CD14-positive monocyte (primary cell): ENCODE measurements around the gene AR. TPM values are rescaled to one million over a fixed set of nuclear protein-coding genes. Genes with fewer than 3 reads are reported as not detected.

Source experiments
- DNase-seq, 3 donors: peaks; one replicate each; pipeline ENCODE4 v3.0.0-alpha.2; 2011 to 2022
- H2AFZ ChIP-seq: 2 replicates; pipeline ENCODE4 v1.6.0; 2012; ENCODE audit warnings: mild to moderate bottlenecking, low read depth, low read length, inconsistent platforms; ENCODE audit not compliant: insufficient read depth, poor library complexity, severe bottlenecking
- H3K27ac ChIP-seq, 2 donors: 1 replicate in 1 of 2; 2 replicates in 1 of 2; pipeline ENCODE4 v1.5.1; 2012 to 2013; ENCODE audit warnings: low read length in 2 of 2, control low read depth in 1 of 2, inconsistent platforms in 1 of 2, low read depth in 1 of 2, mild to moderate bottlenecking in 1 of 2
- H3K27me3 ChIP-seq, 2 donors: one replicate each; pipeline versions ENCODE4 v1.6.0 to v1.6.1; 2011 to 2013; ENCODE audit warnings: low read length in 2 of 2; ENCODE audit not compliant: control insufficient read depth in 2 of 2, insufficient read depth in 2 of 2
- H3K36me3 ChIP-seq, 2 donors: replicated peaks in 1 of 2; 1 replicate in 1 of 2; 2 replicates in 1 of 2; pipeline versions ENCODE4 v1.5.1 to v1.6.1; 2012 to 2013; ENCODE audit warnings: low read length in 2 of 2, control low read depth in 1 of 2, inconsistent platforms in 1 of 2, mild to moderate bottlenecking in 1 of 2; ENCODE audit not compliant: insufficient read depth in 2 of 2, control insufficient read depth in 1 of 2
- H3K4me1 ChIP-seq, 2 donors: 1 replicate in 1 of 2; 2 replicates in 1 of 2; pipeline versions ENCODE4 v1.5.1 to v1.6.1; 2012 to 2013; ENCODE audit warnings: low read length in 2 of 2, control low read depth in 1 of 2, inconsistent platforms in 1 of 2, mild to moderate bottlenecking in 1 of 2, moderate library complexity in 1 of 2; ENCODE audit not compliant: insufficient read depth in 2 of 2, control insufficient read depth in 1 of 2
- H3K4me2 ChIP-seq: replicated peaks from 2 replicates; pipeline ENCODE3; 2012; ENCODE audit warnings: low read length, moderate library complexity, mild to moderate bottlenecking; ENCODE audit not compliant: poor library complexity, severe bottlenecking; ENCODE audit errors: extremely low read depth
- H3K4me3 ChIP-seq, 3 experiments: fragments of 200-600 bp in 1 of 3; sonication (generic) in 1 of 3; replicated peaks in 1 of 3; 1 replicate in 2 of 3; 2 replicates in 1 of 3; pipeline ENCODE4 v1.5.1; 2011 to 2013; ENCODE audit warnings: low read length in 3 of 3, mild to moderate bottlenecking in 3 of 3, control low read depth in 2 of 3, low read depth in 2 of 3, inconsistent platforms in 1 of 3, moderate library complexity in 1 of 3
- H3K79me2 ChIP-seq: 2 replicates; pipeline ENCODE4 v1.6.0; 2012; ENCODE audit warnings: mild to moderate bottlenecking, control low read depth, inconsistent platforms, low read length, moderate library complexity; ENCODE audit not compliant: insufficient read depth
- H3K9ac ChIP-seq: 2 replicates; pipeline ENCODE4 v1.6.0; 2017; ENCODE audit warnings: low read length, mild to moderate bottlenecking; ENCODE audit not compliant: insufficient read depth, poor library complexity, severe bottlenecking
- H3K9me3 ChIP-seq, 2 donors: replicated peaks in 1 of 2; 1 replicate in 1 of 2; 2 replicates in 1 of 2; pipeline versions ENCODE4 v1.5.1 to v1.6.1; 2012 to 2013; ENCODE audit warnings: low read length in 2 of 2, control low read depth in 1 of 2; ENCODE audit not compliant: control insufficient read depth in 1 of 2, insufficient read depth in 1 of 2
- H4K20me1 ChIP-seq: 2 replicates; pipeline ENCODE4 v1.6.0; 2012; ENCODE audit warnings: mild to moderate bottlenecking, low read length, control low read depth, moderate library complexity; ENCODE audit not compliant: insufficient read depth
- H3K27ac Mint-ChIP-seq, 7 donors: one replicate each; pipeline ENCODE4 v1.8.0; 2020; ENCODE audit warnings: mild to moderate bottlenecking in 7 of 7, mixed read lengths in 7 of 7, moderate library complexity in 6 of 7, inconsistent platforms in 2 of 7
- H3K27me3 Mint-ChIP-seq, 3 donors: one replicate each; pipeline ENCODE4 v1.8.0; 2021 to 2022; ENCODE audit warnings: low read depth in 3 of 3, mild to moderate bottlenecking in 3 of 3, mixed read lengths in 3 of 3, moderate library complexity in 3 of 3, inconsistent platforms in 1 of 3
- H3K36me3 Mint-ChIP-seq, 2 donors: one replicate each; pipeline ENCODE4 v1.8.0; 2020; ENCODE audit warnings: mixed read lengths in 2 of 2, inconsistent platforms in 1 of 2, mild to moderate bottlenecking in 1 of 2
- H3K4me1 Mint-ChIP-seq: one replicate; pipeline ENCODE4 v1.8.0; 2020; ENCODE audit warnings: mild to moderate bottlenecking, mixed read lengths
- H3K4me3 Mint-ChIP-seq, 2 donors: one replicate each; pipeline ENCODE4 v1.8.0; 2020; ENCODE audit warnings: mild to moderate bottlenecking in 2 of 2, mixed read lengths in 2 of 2, moderate library complexity in 1 of 2
- H3K9me3 Mint-ChIP-seq, 7 donors: one replicate each; pipeline ENCODE4 v1.8.0; 2020 to 2022; ENCODE audit warnings: mixed read lengths in 7 of 7, mild to moderate bottlenecking in 6 of 7, moderate library complexity in 6 of 7, inconsistent platforms in 2 of 7
- whole genome bisulfite sequencing: methylation state at CpG from one replicate; pipeline ENCODE4 v1.1.5; 2013; ENCODE audit warnings: missing lambda C conversion rate; ENCODE audit not compliant: insufficient coverage; 5-methylcytosine and 5-hydroxymethylcytosine counted together
- intact Hi-C, 2 donors: fragments of 100-400 bp; cut with micrococcal nuclease; formaldehyde crosslinking; loops; one replicate each; pipeline versions ENCODE4 v1.15.0 to v1.15.1; 2023
- polyA plus RNA-seq, 3 donors: library from polyadenylated mRNA; depleted of rRNA in 1 of 3; unstranded in 2 of 3; stranded (reverse) in 1 of 3; fragments of 300-500 nt in 2 of 3; fragments of >200 nt in 1 of 3; fragmentation: Illumina TruSeq in 2 of 3; gene quantifications; 1 replicate in 2 of 3; 2 replicates in 1 of 3; pipeline ENCODE4 v1.2.3, GENCODE V29; 2012 to 2021
- TF ChIP-seq, protein P1 (sequence below): fragments of 200-600 bp; IDR thresholded peaks from one replicate; pipeline ENCODE4 v1.8.0; 2022; ENCODE audit warnings: antibody characterized with exemption, mild to moderate bottlenecking

The AR gene
- polyA plus RNA-seq, 3 donors, result not detected

DNA sequence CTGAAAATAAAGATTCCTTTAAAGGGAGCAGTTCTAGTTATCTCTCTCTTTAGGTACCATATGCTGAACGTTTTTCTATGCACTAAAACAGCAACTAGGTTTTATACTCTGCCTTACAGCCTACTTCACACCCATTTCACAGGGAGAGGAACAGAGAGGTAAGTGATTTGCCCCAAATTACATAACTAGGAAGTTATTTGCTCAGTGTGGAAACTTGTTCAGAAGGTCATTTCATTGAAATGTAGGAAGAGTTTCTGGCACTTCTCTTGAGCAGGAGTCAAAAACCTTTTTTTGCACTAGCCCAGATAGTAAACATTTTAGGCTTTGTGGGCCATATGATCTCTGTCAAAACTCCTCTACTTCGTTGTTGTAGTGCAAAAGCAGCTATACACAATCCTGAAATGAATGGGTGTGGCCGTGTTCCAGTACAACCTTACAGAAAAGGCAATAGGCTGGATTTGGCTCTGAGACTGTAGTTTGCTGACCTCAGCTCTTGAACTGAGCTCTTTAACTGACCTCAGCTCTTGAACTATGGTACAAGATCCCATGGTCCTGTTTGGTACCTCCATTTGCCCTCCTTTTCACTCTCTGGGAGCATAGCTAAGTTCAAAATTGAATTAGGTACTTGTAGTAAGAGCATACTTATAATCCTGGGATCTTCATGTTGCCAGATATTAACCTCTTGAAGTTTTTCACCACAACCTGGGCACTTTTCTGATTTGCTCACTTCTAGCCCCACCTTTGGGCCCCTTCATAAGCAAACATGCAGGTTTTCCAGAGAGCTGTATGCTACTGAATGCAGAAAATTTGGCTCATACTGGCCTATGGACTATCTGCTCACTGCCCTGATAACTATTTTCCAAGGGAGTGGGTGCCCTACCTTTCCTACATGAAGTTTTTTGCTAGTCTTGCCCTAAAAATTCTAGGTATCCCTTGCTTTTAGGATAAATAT lies 53.3 kb downstream of the AR start:
- Histone ChIP-seq H3K27ac (no peak overlapping the region), H3K79me2 (no peaks in the 10 kb centered on the region), H3K9me3 (no peaks in the 10 kb centered on the region), H3K27me3 (no peaks in the 10 kb centered on the region), H3K4me1 (no peaks in the 10 kb centered on the region), H3K9ac (no peak overlapping the region), H3K4me2 (no peak overlapping the region), H4K20me1 (no peaks in the 10 kb centered on the region), H3K36me3 (no peaks in the 10 kb centered on the region), H2AFZ (no peak overlapping the region), H3K4me3 (no peak overlapping the region)
- Mint-ChIP-seq H3K9me3 (no peaks in the 10 kb centered on the region), H3K27ac (no peak overlapping the region), H3K4me3 (no peak overlapping the region), H3K4me1 (no peaks in the 10 kb centered on the region), H3K36me3 (no peaks in the 10 kb centered on the region), H3K27me3 (peaks cover 0 to 2% (median 0%) of the 10 kb centered on the region in 3 donors)
- WGBS, result no CpG with 5 or more reads among the region's 3 CpGs
- intact Hi-C loops, result no loop called here
- TF ChIP-seq, protein P1, sequence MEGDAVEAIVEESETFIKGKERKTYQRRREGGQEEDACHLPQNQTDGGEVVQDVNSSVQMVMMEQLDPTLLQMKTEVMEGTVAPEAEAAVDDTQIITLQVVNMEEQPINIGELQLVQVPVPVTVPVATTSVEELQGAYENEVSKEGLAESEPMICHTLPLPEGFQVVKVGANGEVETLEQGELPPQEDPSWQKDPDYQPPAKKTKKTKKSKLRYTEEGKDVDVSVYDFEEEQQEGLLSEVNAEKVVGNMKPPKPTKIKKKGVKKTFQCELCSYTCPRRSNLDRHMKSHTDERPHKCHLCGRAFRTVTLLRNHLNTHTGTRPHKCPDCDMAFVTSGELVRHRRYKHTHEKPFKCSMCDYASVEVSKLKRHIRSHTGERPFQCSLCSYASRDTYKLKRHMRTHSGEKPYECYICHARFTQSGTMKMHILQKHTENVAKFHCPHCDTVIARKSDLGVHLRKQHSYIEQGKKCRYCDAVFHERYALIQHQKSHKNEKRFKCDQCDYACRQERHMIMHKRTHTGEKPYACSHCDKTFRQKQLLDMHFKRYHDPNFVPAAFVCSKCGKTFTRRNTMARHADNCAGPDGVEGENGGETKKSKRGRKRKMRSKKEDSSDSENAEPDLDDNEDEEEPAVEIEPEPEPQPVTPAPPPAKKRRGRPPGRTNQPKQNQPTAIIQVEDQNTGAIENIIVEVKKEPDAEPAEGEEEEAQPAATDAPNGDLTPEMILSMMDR, result no peak
- no peak for DNase-seq

DNA sequence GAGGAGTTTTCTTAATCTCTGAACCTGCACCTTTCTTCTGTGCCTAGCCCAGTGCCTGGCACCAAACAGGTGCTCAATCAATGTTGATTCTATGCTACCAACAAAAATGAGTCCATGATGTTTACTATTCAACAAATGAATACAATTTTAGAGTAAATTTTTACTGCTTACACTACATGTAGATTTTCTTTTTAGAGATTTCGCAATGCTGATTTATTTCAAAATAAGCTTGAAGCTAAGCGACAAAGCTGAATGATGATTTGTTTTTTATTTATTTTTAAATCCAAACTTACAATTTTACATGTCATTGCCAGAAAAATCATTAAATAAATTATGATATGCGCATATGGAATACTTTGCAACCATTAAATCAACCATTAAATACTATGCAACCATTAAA lies 55.7 kb downstream of the AR start:
- Histone ChIP-seq H3K9ac (no peak overlapping the region), H2AFZ (no peak overlapping the region), H4K20me1 (no peaks in the 10 kb centered on the region), H3K4me1 (no peaks in the 10 kb centered on the region), H3K79me2 (no peaks in the 10 kb centered on the region), H3K4me3 (no peak overlapping the region), H3K9me3 (no peaks in the 10 kb centered on the region), H3K27ac (no peak overlapping the region), H3K4me2 (no peak overlapping the region), H3K36me3 (no peaks in the 10 kb centered on the region), H3K27me3 (no peaks in the 10 kb centered on the region)
- TF ChIP-seq, protein P1, result no peak
- H3K4me1 Mint-ChIP-seq, result no peaks in the 10 kb centered on the region
- WGBS, result no CpG with 5 or more reads among the region's 3 CpGs
- H3K4me3 Mint-ChIP-seq, result no peak overlapping the region
- H3K36me3 Mint-ChIP-seq, result no peaks in the 10 kb centered on the region
- H3K27ac Mint-ChIP-seq, result no peak overlapping the region
- H3K27me3 Mint-ChIP-seq, result peaks cover 0 to 4% (median 0%) of the 10 kb centered on the region in 3 donors
- intact Hi-C loops, result no loop called here
- no peaks in the 10 kb centered on the region for H3K9me3 Mint-ChIP-seq
- no peak for DNase-seq
